Fibroblast of the aortic adventitia (primary cell): Measurements from ENCODE around the gene CHMP4A. TPM values are rescaled to one million over a fixed set of nuclear protein-coding genes. Genes with fewer than 3 reads are reported as not detected.

Experiments
- DNase-seq: peaks from one replicate; pipeline ENCODE4 v3.0.0-alpha.2; 2010; ENCODE audit warnings: low read depth
- H3K4me3 ChIP-seq: 2 replicates; pipeline ENCODE4 v1.5.1; 2011; ENCODE audit warnings: low read depth, mild to moderate bottlenecking, control low read depth, low read length, moderate library complexity
- CTCF ChIP-seq: IDR thresholded peaks from 2 replicates; pipeline ENCODE4 v1.5.1; 2011; ENCODE audit warnings: mild to moderate bottlenecking, low read length, control low read depth, inconsistent platforms; ENCODE audit not compliant: insufficient read depth
- total RNA-seq: library from RNA; depleted of rRNA; stranded (reverse); fragments of >200 nt; gene quantifications from 2 replicates; pipeline ENCODE4 v1.2.3, GENCODE V29; 2012; ENCODE audit warnings: low replicate concordance

Gene CHMP4A
- total RNA-seq, 1 donor: 70.7 TPM

- no peak overlapping the region for H3K4me3 ChIP-seq
- TF ChIP-seq CTCF: no peak
- no peak for DNase-seq
Measured at GRCh38 chr14:24258548-24259265, 45.4 kb upstream of the CHMP4A start.

- TF ChIP-seq CTCF: no peak
- DNase-seq: no peak
- no peak overlapping the region for H3K4me3 ChIP-seq
Measured at GRCh38 chr14:24258119-24258518, 44.8 kb upstream of the CHMP4A start.

GRCh38 chr14:24256960-24257359 lies 43.7 kb upstream of the CHMP4A start:
- no peak overlapping the region for H3K4me3 ChIP-seq
- TF ChIP-seq CTCF: no peak

GRCh38 chr14:24255931-24256711 lies 42.8 kb upstream of the CHMP4A start:
- TF ChIP-seq CTCF: no peak
- no peak for DNase-seq
- H3K4me3 ChIP-seq: no peak overlapping the region

More at GRCh38 chr14:24256960-24257359, 43.7 kb upstream of the CHMP4A start:
- DNase-seq: no peak

- no peak for TF ChIP-seq CTCF
- no peak overlapping the region for H3K4me3 ChIP-seq
Measured at GRCh38 chr14:24255438-24255837, 42.1 kb upstream of the CHMP4A start.

GRCh38 chr14:24254630-24255392 lies 41.5 kb upstream of the CHMP4A start:
- no peak for TF ChIP-seq CTCF
- DNase-seq: no peak
- no peak overlapping the region for H3K4me3 ChIP-seq

More at GRCh38 chr14:24255438-24255837, 42.1 kb upstream of the CHMP4A start:
- no peak for DNase-seq
